OCI-LY7 (cell line): ENCODE measurements around the gene TRIM46. TPM values are rescaled to one million over a fixed set of nuclear protein-coding genes. Genes with fewer than 3 reads are reported as not detected.

Experiments
- BruUV-seq: library from RNA; stranded (reverse); fragments of 400-500 nt; replicated peaks from 2 replicates; lab custom pipeline; 2021; lab: Mats Ljungman, UMichigan
- CTCF ChIA-PET: fragments of 300-600 bp; sonication (Branson Sonifier 250); formaldehyde crosslinking; loops from one replicate; lab custom pipeline; 2022; ENCODE audit warnings: antibody characterized with exemption; ENCODE audit not compliant: unreplicated experiment; lab: Charles Lee
- POLR2A ChIA-PET: fragments of 300-600 bp; sonication (Branson Sonifier 250); formaldehyde crosslinking; loops from one replicate; lab custom pipeline; 2022; ENCODE audit warnings: antibody characterized with exemption; lab: Charles Lee
- DNase-seq: peaks from one replicate; pipeline ENCODE4 v3.0.0-alpha.2; 2015; ENCODE audit warnings: low spot score
- H2AFZ ChIP-seq: fragments of 200-600 bp; sonication (generic), shearing (Covaris generic); 2 replicates; pipeline ENCODE4 v1.6.1; 2014; ENCODE audit warnings: mild to moderate bottlenecking, antibody characterized with exemption, low read length, moderate library complexity
- H3K27ac ChIP-seq: fragments of 200-600 bp; sonication (generic); 2 replicates; pipeline ENCODE4 v1.5.1; 2014; ENCODE audit warnings: mixed run types, low read depth, mild to moderate bottlenecking, moderate library complexity, low read length, inconsistent platforms; ENCODE audit not compliant: poor library complexity, severe bottlenecking
- H3K36me3 ChIP-seq: fragments of 200-600 bp; sonication (generic); 2 replicates; pipeline ENCODE4 v1.6.1; 2014; ENCODE audit warnings: mild to moderate bottlenecking, antibody characterized with exemption, low read length, moderate library complexity, mixed read lengths; ENCODE audit not compliant: insufficient read depth
- H3K4me1 ChIP-seq: fragments of 200-600 bp; sonication (generic); 2 replicates; pipeline ENCODE4 v1.5.1; 2014; ENCODE audit warnings: mild to moderate bottlenecking, low read length; ENCODE audit not compliant: insufficient read depth, poor library complexity, severe bottlenecking
- H3K4me2 ChIP-seq: fragments of 200-600 bp; sonication (generic); 2 replicates; pipeline ENCODE4 v1.6.1; 2014; ENCODE audit warnings: mild to moderate bottlenecking, low read length
- H3K4me3 ChIP-seq: fragments of 200-600 bp; sonication (generic); 2 replicates; pipeline ENCODE4 v1.5.1; 2014; ENCODE audit warnings: mild to moderate bottlenecking, low read depth, low read length; ENCODE audit not compliant: poor library complexity, severe bottlenecking
- H3K79me2 ChIP-seq: fragments of 200-600 bp; sonication (generic); 2 replicates; pipeline ENCODE4 v1.6.1; 2016; ENCODE audit warnings: low read depth, mild to moderate bottlenecking, low read length, moderate library complexity, mixed read lengths; ENCODE audit not compliant: insufficient read depth
- H3K9me2 ChIP-seq: fragments of 200-600 bp; sonication (generic); 2 replicates; pipeline ENCODE4 v1.6.1; 2016; ENCODE audit warnings: mild to moderate bottlenecking, low read length, mixed read lengths; ENCODE audit not compliant: insufficient read depth
- H3K9me3 ChIP-seq: fragments of 200-600 bp; sonication (generic); 2 replicates; pipeline ENCODE4 v1.6.1; 2014; ENCODE audit warnings: mild to moderate bottlenecking, mixed run types, low read length, mixed read lengths
- H4K20me1 ChIP-seq: fragments of 200-600 bp; sonication (generic); 2 replicates; pipeline ENCODE4 v1.6.1; 2014; ENCODE audit warnings: mild to moderate bottlenecking, antibody characterized with exemption, low read length, moderate library complexity, mixed read lengths; ENCODE audit not compliant: insufficient read depth
- CTCF ChIP-seq: fragments of 200-600 bp; sonication (generic); conservative IDR thresholded peaks from 2 replicates; pipeline ENCODE4 v1.5.1; 2014; ENCODE audit warnings: mild to moderate bottlenecking, antibody characterized with exemption, low read length, moderate library complexity, mixed read lengths
- EZH2phosphoT487 ChIP-seq: fragments of 200-600 bp; sonication (generic); IDR thresholded peaks from 2 replicates; pipeline ENCODE4 v1.6.1; 2018; ENCODE audit warnings: low read depth, borderline replicate concordance, mild to moderate bottlenecking, mixed run types, antibody characterized with exemption, low read length, moderate library complexity, mixed read lengths
- intact Hi-C: fragments of 100-400 bp; cut with micrococcal nuclease; formaldehyde crosslinking; loops from one replicate; pipeline ENCODE4 v1.10.0; 2022; ENCODE audit not compliant: unreplicated experiment
- total RNA-seq, 2 experiments: library from RNA; depleted of rRNA in 1 of 2; stranded (reverse); fragments of >200 nt in 1 of 2; shearing (Covaris generic) in 1 of 2; gene quantifications; 2 replicates each; pipeline ENCODE4 v1.2.3, GENCODE V29; 2014 to 2022

Gene TRIM46
- total RNA-seq, 2 experiments from 2014 or later = 3.1 to 4.5 TPM

GRCh38 chr1:155136748-155137147 is 36.9 kb upstream of the TRIM46 start:
- H3K4me3 ChIP-seq = peak overlapping the region; percentile 81
- peak overlapping the region; percentile 91 for H3K4me2 ChIP-seq
- POLR2A ChIA-PET = interaction anchor here (0.6 to 1.5 kb wide), 3 partner anchors 32 to 1349 kb away, joined by 3 to 6 read pairs (median 5); partner anchors contain the start of gene KRTCAP2
- DNase-seq = peak; percentile 27
- peaks cover 25% of the 10 kb centered on the region for H3K4me1 ChIP-seq
- no peak overlapping the region for H2AFZ ChIP-seq
- CTCF ChIA-PET = interaction anchor here (0.8 kb wide), 1 partner anchor 46 kb away, joined by 3 read pairs; no protein-coding TSS in a partner anchor
- no TSS peak for BruUV-seq
- H3K79me2 ChIP-seq = peaks cover 7% of the 10 kb centered on the region; the same call in 1 of the 2 replicates
- no peaks in the 10 kb centered on the region for H3K9me3 ChIP-seq
- intact Hi-C loops = no loop called here
- H3K36me3 ChIP-seq = peaks cover 13% of the 10 kb centered on the region; the same call in 1 of the 2 replicates
- H4K20me1 ChIP-seq = no peaks in the 10 kb centered on the region
- H3K27ac ChIP-seq = peak overlapping the region; percentile 28
- TF ChIP-seq EZH2phosphoT487 (no peak), CTCF (no peak)
- H3K9me2 ChIP-seq = no peaks in the 10 kb centered on the region

GRCh38 chr1:155137154-155137949 is 36.3 kb upstream of the TRIM46 start:
- Histone ChIP-seq H3K36me3 (peaks cover 13% of the 10 kb centered on the region; the same call in 1 of the 2 replicates), H4K20me1 (no peaks in the 10 kb centered on the region), H3K79me2 (peaks cover 7% of the 10 kb centered on the region; the same call in 1 of the 2 replicates), H2AFZ (no peak overlapping the region), H3K27ac (peak overlapping the region; percentile 28), H3K9me3 (no peaks in the 10 kb centered on the region), H3K4me1 (peaks cover 25% of the 10 kb centered on the region), H3K4me2 (peak overlapping the region; percentile 91), H3K4me3 (peak overlapping the region; percentile 81), H3K9me2 (no peaks in the 10 kb centered on the region)
- BruUV-seq = no TSS peak
- TF ChIP-seq CTCF (no peak), EZH2phosphoT487 (no peak)
- CTCF ChIA-PET = interaction anchor here (0.8 to 1.1 kb wide), 2 partner anchors 35 to 46 kb away, joined by 3 read pairs; no protein-coding TSS in a partner anchor
- POLR2A ChIA-PET = interaction anchor here (1.5 kb wide), 1 partner anchor 36 kb away, joined by 6 read pairs; the partner anchor contains the start of gene KRTCAP2
- no peak for DNase-seq
- intact Hi-C loops = no loop called here
